Testis (tissue), 2 donors: ENCODE data around the gene PLCB2.

ENCODE experiments used
- CTCF ChIP-seq, 3 experiments: fragments of 450-650 bp in 2 of 3; fragments of 200-600 bp in 1 of 3; sonication (generic) in 1 of 3; IDR thresholded peaks; one replicate each; pipeline ENCODE4 v1.5.1; 2016 to 2019; ENCODE audit warnings: antibody characterized with exemption in 3 of 3, mild to moderate bottlenecking in 2 of 3, moderate library complexity in 1 of 3
- POLR2A ChIP-seq: fragments of 450-650 bp; IDR thresholded peaks from one replicate; pipeline ENCODE4 v1.6.1; 2017; ENCODE audit warnings: antibody characterized with exemption, mild to moderate bottlenecking, moderate library complexity

GRCh38 chr15:40266828-40267304, 40.9 kb downstream of the PLCB2 start:
- no peak for TF ChIP-seq CTCF (IDR thresholded peaks at IDR 0.05)
- no peak for TF ChIP-seq POLR2A
